ENCODE measurements around the gene RPL37A.
"Not testable (repeated sequence)": the region's sequence is repeated elsewhere in the genome, so short reads cannot be mapped to it uniquely, and the experiment has no call there.

RPL37A gene

DNA sequence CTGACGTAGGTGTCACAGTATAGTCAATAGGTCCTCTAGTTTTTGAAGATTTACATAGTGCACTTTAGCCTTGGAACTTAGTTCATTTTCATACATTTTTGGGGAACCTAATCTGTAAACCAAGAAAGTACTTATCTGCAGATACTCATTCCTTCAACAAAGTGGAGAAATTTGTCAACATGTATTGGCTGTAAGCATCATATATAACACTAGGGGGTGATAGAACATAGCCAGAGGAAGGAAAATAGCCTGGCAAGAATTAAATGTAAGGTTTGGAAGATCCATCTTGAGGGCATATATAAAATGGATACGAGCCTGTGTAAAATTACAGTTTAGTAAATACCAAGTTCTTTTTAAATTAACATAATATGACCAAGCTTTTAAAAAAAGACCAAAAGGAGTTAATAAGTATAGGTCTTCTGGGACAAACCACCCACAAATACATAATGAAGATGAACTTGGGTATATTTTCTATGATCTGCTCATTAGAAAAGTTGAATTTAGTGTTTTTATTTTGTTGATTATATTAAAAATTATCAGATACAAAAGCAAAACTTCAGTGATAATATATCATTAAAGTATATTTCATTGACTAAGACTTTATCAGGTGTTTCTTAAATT is 18.2 kb downstream of the RPL37A start:
- DNase-seq (ENCODE audit: low read depth in 3 of 3, low spot score in 1 of 3), result no peak

DNA sequence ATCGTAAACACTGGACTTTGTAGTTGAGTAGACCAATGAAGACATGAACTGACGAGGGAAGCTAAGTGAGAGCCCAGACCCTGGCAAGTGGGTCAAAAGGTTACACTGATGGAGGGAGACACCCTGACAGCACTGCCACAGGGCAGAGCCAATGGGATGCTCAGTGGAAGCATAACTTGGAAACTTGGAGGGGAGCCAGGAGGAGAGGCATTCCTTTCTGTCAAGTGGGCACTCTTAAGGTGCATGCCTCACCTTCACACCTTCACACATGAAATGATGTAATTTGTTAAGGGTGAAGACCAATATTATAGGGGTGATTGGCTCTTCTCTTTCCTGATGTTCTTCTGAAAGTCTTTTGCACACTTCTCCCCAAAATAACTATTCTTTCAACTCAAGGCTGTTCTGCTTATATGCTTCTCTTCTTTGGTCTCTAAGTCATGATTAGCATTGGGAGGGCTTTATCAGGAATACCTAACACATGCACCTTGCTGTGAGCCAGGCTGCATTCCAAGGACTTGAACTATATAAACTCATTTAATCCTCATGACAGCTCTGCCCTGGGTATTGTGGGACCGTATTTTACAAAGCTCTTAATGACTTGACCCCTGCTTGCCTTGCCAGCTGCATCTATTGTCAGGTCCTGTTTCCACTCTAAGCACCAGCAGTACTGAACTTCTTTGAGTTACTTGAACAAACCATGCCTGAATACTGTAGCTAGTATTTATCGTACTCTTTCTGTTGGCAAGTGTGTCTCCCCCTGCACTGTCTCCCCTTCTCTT is 19.0 kb downstream of the RPL37A start:
- no peak for DNase-seq (ENCODE audit: low read depth in 3 of 3, low spot score in 1 of 3)

DNA sequence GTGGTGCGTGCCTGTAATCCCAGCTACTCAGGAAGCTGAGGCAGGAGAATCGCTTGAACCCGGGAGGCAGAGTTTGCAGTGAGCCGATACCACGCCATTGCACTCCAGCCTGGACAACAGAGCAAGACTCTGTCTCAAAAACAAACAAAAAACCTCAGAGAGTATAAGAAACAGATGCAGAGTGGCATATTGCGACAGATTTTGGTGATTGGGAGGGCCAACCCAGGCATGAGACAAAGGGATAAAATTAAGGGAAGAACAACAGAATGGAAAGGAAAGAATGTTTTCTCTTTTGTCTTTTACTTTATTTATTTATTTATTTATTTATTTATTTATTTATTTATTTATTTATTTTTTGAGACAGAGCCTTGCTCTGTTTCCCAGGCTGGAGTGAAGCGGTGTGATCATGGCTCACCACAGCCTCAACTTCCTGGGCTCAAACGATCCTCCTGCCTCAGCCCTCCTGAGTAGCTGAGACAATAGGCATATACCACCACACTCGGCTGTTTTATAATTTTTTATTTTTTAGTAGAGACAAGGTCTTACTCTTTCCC is 20.0 kb downstream of the RPL37A start:
- not testable (repeated sequence) for DNase-seq (ENCODE audit: low read depth in 3 of 3, low spot score in 1 of 3)

- DNase-seq (ENCODE audit: low read depth in 3 of 3, low spot score in 1 of 3), result no peak
These were observed 20.6 kb downstream of the RPL37A start for GRCh38 chr2:216519154-216519762.

GRCh38 chr2:216520112-216520511 is 21.5 kb downstream of the RPL37A start:
- no peak for DNase-seq (ENCODE audit: low read depth in 3 of 3, low spot score in 1 of 3)

DNA sequence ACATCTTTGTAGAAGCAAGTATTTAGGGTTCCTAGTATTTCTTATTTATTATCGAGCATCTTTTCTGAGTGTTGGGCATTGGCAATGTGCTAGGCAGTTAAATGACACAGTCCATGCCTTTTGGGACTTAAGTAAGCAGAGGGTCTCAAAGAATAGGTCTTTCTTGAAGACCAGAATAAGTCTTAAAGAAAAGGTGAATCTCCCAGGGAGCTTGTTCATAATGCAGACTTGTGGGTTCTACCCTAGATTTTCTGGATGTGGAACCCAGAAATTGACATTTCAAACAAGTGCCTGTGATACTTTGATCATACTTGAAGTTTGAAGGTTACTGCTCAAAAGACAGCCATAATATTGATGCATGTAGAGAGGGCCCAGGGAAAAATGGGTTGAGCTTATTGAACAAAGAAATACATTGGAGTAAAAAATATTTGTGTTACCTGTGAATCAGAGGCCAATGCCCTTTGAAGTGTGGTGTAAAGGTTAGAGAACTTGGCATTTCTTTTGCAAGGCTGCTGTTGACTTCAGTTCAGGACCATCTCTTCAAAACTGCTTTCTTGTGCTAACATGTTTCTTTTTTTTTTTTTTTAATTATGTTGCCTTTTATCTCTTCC is 24.4 kb downstream of the RPL37A start:
- DNase-seq (ENCODE audit: low read depth in 3 of 3, low spot score in 1 of 3), result no peak

- DNase-seq (ENCODE audit: low read depth in 3 of 3, low spot score in 1 of 3), result no peak
These were observed 27.3 kb downstream of the RPL37A start for GRCh38 chr2:216525972-216526371.

GRCh38 chr2:216526939-216527338 is 28.3 kb downstream of the RPL37A start:
- no peak for DNase-seq (ENCODE audit: low read depth in 3 of 3, low spot score in 1 of 3)

GRCh38 chr2:216527600-216527999 is 29.0 kb downstream of the RPL37A start:
- no peak for DNase-seq (ENCODE audit: low read depth in 3 of 3, low spot score in 1 of 3)

GRCh38 chr2:216532562-216532961 is 33.9 kb downstream of the RPL37A start:
- DNase-seq (ENCODE audit: low read depth in 3 of 3, low spot score in 1 of 3), result no peak

DNA sequence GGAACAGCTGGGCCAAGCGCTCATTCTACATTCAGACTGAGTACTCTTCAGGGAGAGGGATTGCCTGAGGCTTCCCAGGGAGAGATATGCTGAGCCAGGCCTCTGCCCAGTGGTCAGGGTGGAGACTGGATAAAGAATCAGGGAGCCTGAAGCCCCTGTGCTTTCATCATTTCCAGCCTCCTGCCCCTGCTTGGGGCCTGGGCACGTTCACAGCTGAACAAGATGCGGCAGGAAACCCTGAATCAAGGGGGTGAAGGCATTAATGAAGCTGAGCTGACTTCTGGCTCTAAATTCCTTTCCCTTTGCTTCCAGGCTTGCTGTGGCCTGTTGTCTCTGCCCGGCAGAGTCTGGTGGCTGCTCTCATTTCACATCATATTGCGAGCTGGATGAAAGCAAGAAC is 35.0 kb downstream of the RPL37A start:
- DNase-seq (ENCODE audit: low read depth in 3 of 3, low spot score in 1 of 3), result no peak

- DNase-seq (ENCODE audit: low read depth in 3 of 3, low spot score in 1 of 3), result no peak
These were observed 36.2 kb downstream of the RPL37A start for GRCh38 chr2:216534809-216535208.

DNA sequence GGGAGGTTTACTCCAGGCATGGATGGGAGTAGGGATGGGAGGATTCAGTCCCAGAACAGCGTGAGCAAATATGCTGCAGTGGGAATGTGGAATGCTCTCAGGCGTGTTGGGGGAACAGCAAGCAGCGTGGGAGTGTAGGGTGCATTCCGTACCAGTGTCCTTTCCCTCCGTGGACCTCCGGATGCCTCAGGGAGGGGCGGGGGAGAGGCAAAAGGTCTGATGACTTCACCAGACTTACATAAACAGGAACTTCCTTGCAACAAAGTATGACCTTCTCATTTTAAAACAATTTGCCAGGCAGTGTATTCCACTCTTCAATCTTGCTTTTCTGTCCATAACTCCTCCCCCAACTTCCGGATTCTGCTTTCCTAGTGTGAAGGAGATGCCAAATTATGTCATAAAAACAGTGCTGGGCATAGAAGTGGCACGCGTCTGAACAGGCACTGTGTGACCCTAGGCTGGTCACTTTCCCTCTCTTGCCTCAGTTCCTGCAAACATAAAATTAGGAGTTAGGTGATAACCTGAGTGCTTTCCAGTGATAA is 36.9 kb downstream of the RPL37A start:
- DNase-seq (ENCODE audit: low read depth in 3 of 3, low spot score in 1 of 3), result no peak

- no peak for DNase-seq (ENCODE audit: low read depth in 3 of 3, low spot score in 1 of 3)
These were observed 38.1 kb downstream of the RPL37A start for GRCh38 chr2:216536734-216537210.

- DNase-seq (ENCODE audit: low read depth in 3 of 3, low spot score in 1 of 3), result no peak
These were observed 38.7 kb downstream of the RPL37A start for GRCh38 chr2:216537366-216537765.

- DNase-seq (ENCODE audit: low read depth in 3 of 3, low spot score in 1 of 3), result no peak
These were observed 39.9 kb downstream of the RPL37A start for GRCh38 chr2:216538538-216538937.

DNA sequence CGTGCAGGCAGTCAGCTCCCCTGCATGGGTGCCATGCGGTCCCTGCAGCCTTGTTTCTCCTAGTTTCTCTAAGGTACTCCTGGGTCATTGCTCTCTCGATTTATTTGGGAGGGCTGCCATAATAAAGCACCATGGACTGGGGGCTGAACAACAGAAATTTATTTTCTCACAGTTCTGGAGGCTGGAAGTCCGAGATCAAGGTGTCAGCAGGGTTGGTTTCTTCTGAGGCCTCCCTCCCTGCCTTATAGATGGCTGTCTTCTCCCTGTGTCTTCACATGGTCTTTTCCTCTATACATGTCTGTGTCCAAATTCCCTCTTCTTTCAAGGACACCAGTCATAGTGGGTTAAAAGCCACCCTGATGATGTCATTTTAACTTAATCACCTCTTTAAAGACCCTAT is 40.5 kb downstream of the RPL37A start:
- no peak for DNase-seq (ENCODE audit: low read depth in 3 of 3, low spot score in 1 of 3)

GRCh38 chr2:216539791-216540241 is 41.2 kb downstream of the RPL37A start:
- DNase-seq (ENCODE audit: low read depth in 3 of 3, low spot score in 1 of 3), result no peak

- DNase-seq (ENCODE audit: low read depth in 3 of 3, low spot score in 1 of 3), result no peak
These were observed 42.3 kb downstream of the RPL37A start for GRCh38 chr2:216540920-216541319.

GRCh38 chr2:216541505-216541904 is 42.9 kb downstream of the RPL37A start:
- DNase-seq (ENCODE audit: low read depth in 3 of 3, low spot score in 1 of 3), result no peak

DNA sequence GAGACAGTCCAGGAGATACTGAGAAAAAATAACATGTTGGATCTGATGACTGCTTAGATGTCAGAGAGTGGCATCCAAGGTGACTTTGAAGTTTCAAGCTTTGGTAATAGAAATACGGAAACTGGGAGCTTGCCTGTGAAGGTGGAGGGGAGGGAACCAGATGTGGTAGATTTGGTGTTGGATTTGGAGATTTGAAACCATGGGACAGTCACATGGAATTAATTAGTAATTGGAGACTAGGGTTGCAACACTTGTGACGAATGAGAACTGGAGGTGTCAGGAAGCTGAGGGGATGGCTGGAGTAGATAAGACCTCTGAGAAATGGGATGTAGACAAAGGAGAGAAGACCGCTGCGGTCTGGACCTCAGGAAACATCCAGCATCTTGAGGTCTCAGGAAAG is 46.7 kb downstream of the RPL37A start:
- no peak for DNase-seq (ENCODE audit: low read depth in 3 of 3, low spot score in 1 of 3)
